Mesothelial cell of epicardium (in vitro differentiated cells): Measurements from ENCODE around the gene PRICKLE4. TPM values are rescaled to one million over a fixed set of nuclear protein-coding genes. Genes with fewer than 3 reads are reported as not detected.

Experiments used
- total RNA-seq: library from RNA; stranded (reverse); gene quantifications from 3 replicates; pipeline ENCODE4 v1.2.1, GENCODE V29; 2021

PRICKLE4 gene
- total RNA-seq, 1 donor from 2014 or later: 4.5 TPM

Other genes starting within 250 kb of the PRICKLE4 start
- gene FOXP4, start 234.4 kb upstream of the PRICKLE4 start, total RNA-seq: 85.1 to 91.0 TPM (median 87.9 TPM) in 3 replicates
- gene MDFI, start 142.3 kb upstream of the PRICKLE4 start, total RNA-seq: 146 to 149 TPM (median 148 TPM) in 3 replicates
- gene TFEB, start 45.2 kb upstream of the PRICKLE4 start, total RNA-seq: 3.2 to 4.4 TPM (median 3.8 TPM) in 3 replicates
- not detected in 3 replicates for gene PGC, start 33.4 kb upstream of the PRICKLE4 start, total RNA-seq
- gene FRS3, start 882 bp upstream of the PRICKLE4 start, total RNA-seq: 5.8 to 6.8 TPM (median 6.3 TPM) in 3 replicates
- gene TOMM6, start 6.9 kb downstream of the PRICKLE4 start, total RNA-seq: 151 to 168 TPM (median 158 TPM) in 3 replicates
- gene USP49, start 114.6 kb downstream of the PRICKLE4 start, total RNA-seq: 12.0 to 13.8 TPM (median 12.1 TPM) in 3 replicates
- 24.1 to 25.1 TPM (median 25.1 TPM) in 3 replicates for gene MED20, start 140.4 kb downstream of the PRICKLE4 start, total RNA-seq
- 32.7 to 36.5 TPM (median 32.8 TPM) in 3 replicates for gene BYSL, start 140.7 kb downstream of the PRICKLE4 start, total RNA-seq
- 37.2 to 42.0 TPM (median 39.5 TPM) in 3 replicates for gene CCND3, start 161.0 kb downstream of the PRICKLE4 start, total RNA-seq